ENCODE data around the gene INMT.
A peak's percentile ranks its signal among the peaks of the same experiment; 100 is the strongest.

GRCh38 chr7:30740417-30741181 lies 11.3 kb upstream of the INMT start:
- TF ChIP-seq, protein P1, sequence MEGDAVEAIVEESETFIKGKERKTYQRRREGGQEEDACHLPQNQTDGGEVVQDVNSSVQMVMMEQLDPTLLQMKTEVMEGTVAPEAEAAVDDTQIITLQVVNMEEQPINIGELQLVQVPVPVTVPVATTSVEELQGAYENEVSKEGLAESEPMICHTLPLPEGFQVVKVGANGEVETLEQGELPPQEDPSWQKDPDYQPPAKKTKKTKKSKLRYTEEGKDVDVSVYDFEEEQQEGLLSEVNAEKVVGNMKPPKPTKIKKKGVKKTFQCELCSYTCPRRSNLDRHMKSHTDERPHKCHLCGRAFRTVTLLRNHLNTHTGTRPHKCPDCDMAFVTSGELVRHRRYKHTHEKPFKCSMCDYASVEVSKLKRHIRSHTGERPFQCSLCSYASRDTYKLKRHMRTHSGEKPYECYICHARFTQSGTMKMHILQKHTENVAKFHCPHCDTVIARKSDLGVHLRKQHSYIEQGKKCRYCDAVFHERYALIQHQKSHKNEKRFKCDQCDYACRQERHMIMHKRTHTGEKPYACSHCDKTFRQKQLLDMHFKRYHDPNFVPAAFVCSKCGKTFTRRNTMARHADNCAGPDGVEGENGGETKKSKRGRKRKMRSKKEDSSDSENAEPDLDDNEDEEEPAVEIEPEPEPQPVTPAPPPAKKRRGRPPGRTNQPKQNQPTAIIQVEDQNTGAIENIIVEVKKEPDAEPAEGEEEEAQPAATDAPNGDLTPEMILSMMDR (IDR thresholded peaks at IDR 0.05): peak; percentile 95 to 98 (median 97)
- TF ChIP-seq POLR2A (IDR thresholded peaks at IDR 0.05): no peak

All from body of pancreas (tissue), 4 donors.